ENCODE data around the gene SERF2. TPM values are rescaled to one million over a fixed set of nuclear protein-coding genes. Genes with fewer than 3 reads are reported as not detected.

The SERF2 gene
- total and polyA plus RNA-seq, 8 donors, result 276 to 3,403 (median 997) TPM

DNA sequence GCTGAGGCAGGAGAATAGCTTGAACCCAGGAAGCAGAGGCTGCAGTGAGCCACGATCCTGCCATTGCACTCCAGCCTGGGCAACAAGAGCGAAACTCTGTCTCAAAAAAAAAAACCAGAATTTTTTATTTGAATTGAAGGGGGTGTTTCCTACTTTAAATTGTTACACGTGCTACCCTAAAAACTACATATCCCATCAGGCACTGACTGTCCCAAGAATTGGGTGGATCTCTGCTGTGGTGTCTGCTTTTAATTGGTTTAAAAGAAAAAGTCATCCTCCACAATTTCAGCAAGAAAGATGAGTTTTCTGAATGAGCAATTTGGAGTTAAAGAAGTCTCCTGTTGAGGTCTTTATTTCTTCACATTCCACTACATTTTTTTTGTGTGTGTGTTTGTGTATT, 43.7 kb upstream of the SERF2 start:
- TF ChIP-seq EP300 (IDR thresholded peaks at IDR 0.05) (no peak), POLR2AphosphoS5 (IDR thresholded peaks at IDR 0.05) (no peak), POLR2A (IDR thresholded peaks at IDR 0.05) (no peak)
- TF ChIP-seq, protein P1, sequence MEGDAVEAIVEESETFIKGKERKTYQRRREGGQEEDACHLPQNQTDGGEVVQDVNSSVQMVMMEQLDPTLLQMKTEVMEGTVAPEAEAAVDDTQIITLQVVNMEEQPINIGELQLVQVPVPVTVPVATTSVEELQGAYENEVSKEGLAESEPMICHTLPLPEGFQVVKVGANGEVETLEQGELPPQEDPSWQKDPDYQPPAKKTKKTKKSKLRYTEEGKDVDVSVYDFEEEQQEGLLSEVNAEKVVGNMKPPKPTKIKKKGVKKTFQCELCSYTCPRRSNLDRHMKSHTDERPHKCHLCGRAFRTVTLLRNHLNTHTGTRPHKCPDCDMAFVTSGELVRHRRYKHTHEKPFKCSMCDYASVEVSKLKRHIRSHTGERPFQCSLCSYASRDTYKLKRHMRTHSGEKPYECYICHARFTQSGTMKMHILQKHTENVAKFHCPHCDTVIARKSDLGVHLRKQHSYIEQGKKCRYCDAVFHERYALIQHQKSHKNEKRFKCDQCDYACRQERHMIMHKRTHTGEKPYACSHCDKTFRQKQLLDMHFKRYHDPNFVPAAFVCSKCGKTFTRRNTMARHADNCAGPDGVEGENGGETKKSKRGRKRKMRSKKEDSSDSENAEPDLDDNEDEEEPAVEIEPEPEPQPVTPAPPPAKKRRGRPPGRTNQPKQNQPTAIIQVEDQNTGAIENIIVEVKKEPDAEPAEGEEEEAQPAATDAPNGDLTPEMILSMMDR (IDR thresholded peaks at IDR 0.05), result no peak
- H3K9me3 ChIP-seq, result no peaks in the 10 kb centered on the region
- WGBS, 5 donors, result 22 to 45% (median 42%) methylated on average over 3 of the region's 3 CpGs
- H3K4me3 ChIP-seq, result peak overlapping the region; percentile 55 to 82 (median 74)
- peak in 1 of 2 donors; percentile 19 for DNase-seq
- H3K4me1 ChIP-seq, result peaks cover 31 to 66% (median 55%) of the 10 kb centered on the region in 4 donors
- peaks cover 0 to 21% (median 15%) of the 10 kb centered on the region in 4 donors for H3K36me3 ChIP-seq
- intact Hi-C loops (cut with DNase I; ENCODE audit: low total_unique reads), result no loop called here
- no peaks in the 10 kb centered on the region for H3K27me3 ChIP-seq
- H3K27ac ChIP-seq, result peak overlapping the region in 2 of 5 donors; percentile 10 to 98

DNA sequence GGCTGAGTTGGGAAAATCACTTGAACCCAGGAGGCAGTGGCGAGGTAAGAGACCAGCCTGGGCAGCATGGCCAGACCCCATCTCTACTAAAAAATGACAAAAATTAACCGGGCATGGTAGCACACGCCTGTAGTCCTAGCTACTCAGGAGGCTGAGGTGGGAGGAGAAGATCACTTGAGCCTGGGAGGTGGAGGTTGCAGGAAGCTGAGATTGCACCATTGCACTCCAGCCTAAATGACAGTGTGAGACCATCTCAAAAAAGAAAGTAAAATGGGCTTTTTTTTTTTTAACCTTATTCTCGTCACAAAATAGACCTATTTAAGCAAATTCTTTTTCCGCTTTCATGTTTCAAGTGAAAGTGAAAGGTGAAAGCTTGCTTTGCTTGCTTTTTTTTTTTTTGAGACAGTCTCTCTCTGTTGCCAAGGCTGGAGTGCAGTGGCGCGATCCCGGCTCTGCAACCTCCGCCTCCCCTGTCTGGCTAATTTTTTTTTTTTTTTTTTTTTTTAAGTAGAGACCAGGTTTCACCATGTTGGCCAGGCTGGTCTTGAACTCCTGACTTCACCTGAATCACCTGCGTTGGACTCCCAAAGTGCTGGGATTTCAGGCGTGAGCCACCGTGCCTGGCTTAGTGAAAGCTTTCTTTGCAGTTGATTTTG, 42.3 kb upstream of the SERF2 start:
- TF ChIP-seq POLR2AphosphoS5 (IDR thresholded peaks at IDR 0.05), result no peak
- TF ChIP-seq, protein P1 (IDR thresholded peaks at IDR 0.05), result no peak
- TF ChIP-seq POLR2A (IDR thresholded peaks at IDR 0.05), result no peak
- TF ChIP-seq EP300 (IDR thresholded peaks at IDR 0.05), result no peak
- WGBS, 5 donors, result 21 to 43% (median 31%) methylated on average over 12 of the region's 12 CpGs
- Histone ChIP-seq H3K4me3 (peak overlapping the region; percentile 21 to 76 (median 42)), H3K27ac (peak overlapping the region; percentile 53 to 75 (median 72)), H3K27me3 (no peaks in the 10 kb centered on the region), H3K4me1 (peaks cover 31 to 72% (median 56%) of the 10 kb centered on the region in 4 donors), H3K9me3 (no peaks in the 10 kb centered on the region), H3K36me3 (peaks cover 12 to 35% (median 29%) of the 10 kb centered on the region in 4 donors)
- peak; percentile 34 to 66 for DNase-seq
- intact Hi-C loops (cut with DNase I; ENCODE audit: low total_unique reads), result no loop called here

DNA sequence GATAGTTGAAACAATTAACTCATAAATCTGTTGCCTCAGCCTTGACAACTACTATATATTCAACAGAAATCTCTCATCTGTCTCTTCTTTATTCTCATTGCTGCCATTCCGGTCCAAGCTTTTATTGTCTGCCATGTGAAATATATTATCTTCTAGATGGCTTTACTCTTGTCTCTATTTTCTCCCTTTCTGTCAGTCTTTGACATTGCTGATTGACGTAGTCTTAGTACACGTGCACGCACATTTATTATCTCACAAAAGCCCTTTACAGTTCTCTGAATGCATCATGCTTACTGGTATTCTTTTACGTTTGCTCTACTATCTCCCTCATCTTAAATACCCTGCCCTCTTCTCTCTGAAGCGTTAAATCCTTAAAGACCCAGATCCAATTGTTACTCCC, 40.2 kb upstream of the SERF2 start:
- H3K4me1 ChIP-seq, result peaks cover 27 to 66% (median 52%) of the 10 kb centered on the region in 4 donors
- H3K36me3 ChIP-seq, result peaks cover 31 to 56% (median 49%) of the 10 kb centered on the region in 4 donors
- H3K4me3 ChIP-seq, result no peak overlapping the region
- intact Hi-C loops (cut with DNase I; ENCODE audit: low total_unique reads), result no loop called here
- TF ChIP-seq POLR2AphosphoS5 (IDR thresholded peaks at IDR 0.05) (no peak), POLR2A (IDR thresholded peaks at IDR 0.05) (no peak), EP300 (IDR thresholded peaks at IDR 0.05) (no peak)
- TF ChIP-seq, protein P1 (IDR thresholded peaks at IDR 0.05), result no peak
- H3K27ac ChIP-seq, result no peak overlapping the region
- H3K27me3 ChIP-seq, result no peaks in the 10 kb centered on the region
- H3K9me3 ChIP-seq, result no peaks in the 10 kb centered on the region
- DNase-seq, result no peak
- 36 to 65% (median 52%) methylated on average over 6 of the region's 6 CpGs for WGBS, 5 donors

DNA sequence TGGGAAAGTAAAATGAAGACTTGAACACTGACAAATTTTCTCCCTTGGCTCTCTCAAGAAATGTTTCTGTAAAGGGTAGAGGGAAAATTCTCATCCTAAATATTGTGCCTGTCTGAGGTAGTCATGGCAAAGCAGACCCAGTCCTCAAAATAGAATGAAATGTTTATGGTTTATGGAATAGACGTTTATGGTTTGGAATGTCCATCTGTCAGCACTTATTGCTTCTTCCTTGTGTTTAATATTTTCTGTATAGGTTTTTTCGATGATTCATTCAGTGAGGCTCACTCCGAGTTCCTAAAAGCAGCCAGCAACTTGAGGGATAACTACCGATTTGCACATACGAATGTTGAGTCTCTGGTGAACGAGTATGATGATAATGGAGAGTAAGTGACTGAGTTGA, 29.3 kb upstream of the SERF2 start:
- H3K27me3 ChIP-seq, result no peaks in the 10 kb centered on the region
- 64 to 85% (median 73%) methylated on average over 6 of the region's 6 CpGs for WGBS, 5 donors
- no peaks in the 10 kb centered on the region for H3K9me3 ChIP-seq
- no peaks in the 10 kb centered on the region for H3K4me1 ChIP-seq
- H3K36me3 ChIP-seq, result peaks cover 84 to 100% (median 100%) of the 10 kb centered on the region in 4 donors
- H3K4me3 ChIP-seq, result no peak overlapping the region
- no peak overlapping the region for H3K27ac ChIP-seq
- intact Hi-C loops (cut with DNase I; ENCODE audit: low total_unique reads), result no loop called here
- no peak for DNase-seq
- no peak for TF ChIP-seq EP300 (IDR thresholded peaks at IDR 0.05)
- TF ChIP-seq, protein P1 (IDR thresholded peaks at IDR 0.05), result no peak
- TF ChIP-seq POLR2A (IDR thresholded peaks at IDR 0.05), result no peak
- TF ChIP-seq POLR2AphosphoS5 (IDR thresholded peaks at IDR 0.05), result no peak
